Thyroid gland (tissue), 4 donors: ENCODE data around the gene DOCK8. TPM values are rescaled to one million over a fixed set of nuclear protein-coding genes. Genes with fewer than 3 reads are reported as not detected.

ENCODE experiments used
- DNase-seq, 2 donors: peaks; one replicate each; pipeline ENCODE4 v3.0.0-alpha.2; 2019
- H3K27ac ChIP-seq, 3 donors: fragments of 200-600 bp; sonication (generic); 1 replicate in 2 of 3; 2 replicates in 1 of 3; pipeline ENCODE4 v1.5.1; 2016 to 2019; ENCODE audit warnings: mild to moderate bottlenecking in 1 of 3, moderate library complexity in 1 of 3
- H3K27me3 ChIP-seq: fragments of 200-600 bp; sonication (generic); one replicate; pipeline ENCODE4 v1.5.1; 2019
- H3K36me3 ChIP-seq, 2 donors: fragments of 200-600 bp; sonication (generic); one replicate each; pipeline ENCODE4 v1.5.1; 2016 to 2019
- H3K4me1 ChIP-seq, 2 donors: fragments of 200-600 bp; sonication (generic); one replicate each; pipeline ENCODE4 v1.5.1; 2017 to 2019
- H3K4me3 ChIP-seq, 3 donors: fragments of 200-600 bp; sonication (generic); replicated peaks in 1 of 3; 1 replicate in 2 of 3; 2 replicates in 1 of 3; pipeline ENCODE4 v1.5.1; 2016; ENCODE audit warnings: mild to moderate bottlenecking in 1 of 3
- H3K9me3 ChIP-seq: fragments of 200-600 bp; sonication (generic); one replicate; pipeline ENCODE4 v1.5.1; 2017
- CTCF ChIP-seq, 6 experiments: fragments of 200-600 bp in 3 of 6; fragments of 450-650 bp in 3 of 6; sonication (generic) in 3 of 6; IDR thresholded peaks; one replicate each; pipeline ENCODE4 v1.5.1; 2016 to 2019; ENCODE audit warnings: antibody characterized with exemption in 6 of 6, mild to moderate bottlenecking in 2 of 6, inconsistent platforms in 1 of 6, moderate library complexity in 1 of 6
- POLR2A ChIP-seq, 2 donors: fragments of 450-650 bp; IDR thresholded peaks; one replicate each; pipeline ENCODE4 v1.6.1; 2017; ENCODE audit warnings: antibody characterized with exemption in 2 of 2, mild to moderate bottlenecking in 2 of 2, moderate library complexity in 1 of 2
- WGBS, 2 donors: methylation state at CpG; one replicate each; pipeline ENCODE4 v1.1.5; 2017; 5-methylcytosine and 5-hydroxymethylcytosine counted together
- intact Hi-C: fragments of 100-400 bp; cut with DNase I; formaldehyde crosslinking; loops from one replicate; pipeline ENCODE4 v1.15.1; 2023
- total RNA-seq, 4 donors: library from RNA; depleted of rRNA; stranded (reverse); fragments of >200 nt; gene quantifications; one replicate each; pipeline ENCODE4 v1.2.3, GENCODE V29; 2016

Gene DOCK8
- total RNA-seq, 4 donors from 2014 or later = 10.1 to 19.5 (median 16.0) TPM

DNA sequence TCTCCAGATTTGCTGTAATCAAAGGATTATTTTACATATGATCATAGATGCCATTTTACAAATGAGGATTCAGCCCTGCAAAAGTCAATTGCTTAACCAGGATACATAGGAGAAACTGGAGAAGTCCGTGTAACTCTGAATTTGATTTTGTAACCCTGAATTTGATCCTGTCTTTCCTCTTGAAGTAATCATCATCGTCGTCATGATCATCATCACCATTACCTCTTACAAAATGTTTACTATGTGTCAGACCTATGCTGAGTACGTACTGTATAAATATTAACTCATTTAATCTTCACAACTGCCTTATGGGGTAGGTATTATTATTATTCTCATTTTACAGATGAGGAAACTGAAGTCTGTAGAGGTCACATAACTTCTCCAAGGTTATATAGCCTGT is 271.5 kb downstream of the DOCK8 start:
- intact Hi-C loops = no loop called here
- Histone ChIP-seq H3K27ac (no peak overlapping the region), H3K27me3 (no peaks in the 10 kb centered on the region), H3K4me3 (no peak overlapping the region), H3K9me3 (no peaks in the 10 kb centered on the region), H3K4me1 (no peaks in the 10 kb centered on the region), H3K36me3 (no peaks in the 10 kb centered on the region)
- DNase-seq = no peak
- 94 to 98% methylated on average over 4 of the region's 4 CpGs for WGBS, 2 donors
- no peak for TF ChIP-seq POLR2A (IDR thresholded peaks at IDR 0.05)
- no peak for TF ChIP-seq CTCF (IDR thresholded peaks at IDR 0.05)

DNA sequence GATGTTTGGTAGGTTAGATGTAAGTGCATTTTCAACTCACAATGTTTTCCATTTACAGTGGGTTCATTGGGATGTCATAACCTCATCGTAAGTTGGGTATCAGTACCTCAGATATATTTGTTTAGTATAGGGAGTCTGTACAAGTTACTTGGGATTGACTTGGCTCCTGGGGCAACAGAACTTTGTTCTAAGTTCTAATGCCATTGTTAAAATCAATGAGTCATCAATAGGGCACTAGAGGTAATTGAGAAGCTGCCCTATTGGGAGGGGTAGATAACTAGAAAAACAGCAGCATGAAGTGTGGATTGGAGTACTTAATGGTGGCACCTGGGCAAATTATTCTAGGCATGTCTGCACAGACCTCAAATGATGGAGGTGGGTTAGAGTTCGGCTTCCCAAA is 272.8 kb downstream of the DOCK8 start:
- Histone ChIP-seq H3K27me3 (no peaks in the 10 kb centered on the region), H3K9me3 (no peaks in the 10 kb centered on the region), H3K36me3 (no peaks in the 10 kb centered on the region), H3K4me3 (no peak overlapping the region), H3K27ac (no peak overlapping the region), H3K4me1 (no peaks in the 10 kb centered on the region)
- no peak for DNase-seq
- TF ChIP-seq POLR2A (IDR thresholded peaks at IDR 0.05) (no peak), CTCF (IDR thresholded peaks at IDR 0.05) (no peak)
- WGBS, 2 donors = 93 to 98% methylated on average over 2 of the region's 2 CpGs
- intact Hi-C loops = no loop called here

DNA sequence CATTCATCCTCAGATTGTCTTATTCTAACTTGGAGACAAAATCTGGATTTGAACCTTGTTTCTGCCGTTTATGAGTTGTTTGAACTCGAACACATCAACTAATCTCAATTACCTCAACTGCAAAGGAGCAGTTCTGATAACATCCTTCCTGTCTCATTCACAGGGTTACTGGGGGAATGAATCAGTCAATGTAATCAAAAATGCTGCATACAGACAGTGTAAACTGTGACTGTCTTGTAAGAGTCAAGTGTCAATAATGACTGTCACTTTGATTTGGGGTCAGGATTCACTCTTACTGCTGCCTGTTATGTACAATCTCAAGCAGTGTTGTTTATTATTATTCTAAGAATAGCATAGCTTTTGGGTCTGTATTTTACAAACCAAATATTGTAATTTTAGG is 273.8 kb downstream of the DOCK8 start:
- Histone ChIP-seq H3K9me3 (no peaks in the 10 kb centered on the region), H3K4me3 (no peak overlapping the region), H3K27ac (no peak overlapping the region), H3K4me1 (no peaks in the 10 kb centered on the region), H3K36me3 (no peaks in the 10 kb centered on the region), H3K27me3 (no peaks in the 10 kb centered on the region)
- WGBS, 2 donors = 91 to 93% methylated on average over 2 of the region's 2 CpGs
- intact Hi-C loops = no loop called here
- DNase-seq = no peak
- TF ChIP-seq POLR2A (IDR thresholded peaks at IDR 0.05) = no peak
- no peak for TF ChIP-seq CTCF (IDR thresholded peaks at IDR 0.05)

- Histone ChIP-seq H3K27ac (no peak overlapping the region), H3K9me3 (no peaks in the 10 kb centered on the region), H3K4me1 (no peaks in the 10 kb centered on the region), H3K36me3 (no peaks in the 10 kb centered on the region), H3K4me3 (no peak overlapping the region), H3K27me3 (no peaks in the 10 kb centered on the region)
- TF ChIP-seq CTCF (IDR thresholded peaks at IDR 0.05) (no peak), POLR2A (IDR thresholded peaks at IDR 0.05) (no peak)
- intact Hi-C loops = no loop called here
- DNase-seq = no peak
- WGBS, 2 donors = 65 to 69% methylated on average over 7 of the region's 7 CpGs
These were observed 274.8 kb downstream of the DOCK8 start for GRCh38 chr9:489198-490197.

DNA sequence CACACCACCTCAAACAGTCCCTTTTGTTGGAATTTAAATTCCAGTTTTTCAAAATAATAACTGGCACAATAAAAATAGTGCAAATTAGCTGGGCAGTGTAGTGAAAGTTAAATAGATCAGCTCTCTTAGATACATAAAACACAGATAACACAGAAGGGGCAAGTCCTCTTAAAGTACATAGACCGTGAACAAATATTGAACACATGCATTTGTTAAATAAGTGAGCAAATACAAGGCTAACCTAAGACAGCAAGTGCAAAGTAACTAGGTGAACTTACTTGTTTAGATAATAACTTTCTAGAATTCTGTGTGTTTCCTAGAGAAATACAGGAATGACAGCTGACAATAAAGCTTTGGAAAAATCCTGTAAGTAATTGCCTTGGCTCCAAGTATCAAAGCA is 280.1 kb downstream of the DOCK8 start:
- intact Hi-C loops = no loop called here
- Histone ChIP-seq H3K4me3 (no peak overlapping the region), H3K27ac (no peak overlapping the region), H3K4me1 (no peaks in the 10 kb centered on the region), H3K27me3 (no peaks in the 10 kb centered on the region), H3K9me3 (no peaks in the 10 kb centered on the region), H3K36me3 (no peaks in the 10 kb centered on the region)
- no peak for DNase-seq
- 83 to 86% methylated on average over 1 of the region's 1 CpG for WGBS, 2 donors
- TF ChIP-seq POLR2A (IDR thresholded peaks at IDR 0.05) (no peak), CTCF (IDR thresholded peaks at IDR 0.05) (no peak)
